Measurements from ENCODE around the gene PGS1.

The PGS1 gene

DNA sequence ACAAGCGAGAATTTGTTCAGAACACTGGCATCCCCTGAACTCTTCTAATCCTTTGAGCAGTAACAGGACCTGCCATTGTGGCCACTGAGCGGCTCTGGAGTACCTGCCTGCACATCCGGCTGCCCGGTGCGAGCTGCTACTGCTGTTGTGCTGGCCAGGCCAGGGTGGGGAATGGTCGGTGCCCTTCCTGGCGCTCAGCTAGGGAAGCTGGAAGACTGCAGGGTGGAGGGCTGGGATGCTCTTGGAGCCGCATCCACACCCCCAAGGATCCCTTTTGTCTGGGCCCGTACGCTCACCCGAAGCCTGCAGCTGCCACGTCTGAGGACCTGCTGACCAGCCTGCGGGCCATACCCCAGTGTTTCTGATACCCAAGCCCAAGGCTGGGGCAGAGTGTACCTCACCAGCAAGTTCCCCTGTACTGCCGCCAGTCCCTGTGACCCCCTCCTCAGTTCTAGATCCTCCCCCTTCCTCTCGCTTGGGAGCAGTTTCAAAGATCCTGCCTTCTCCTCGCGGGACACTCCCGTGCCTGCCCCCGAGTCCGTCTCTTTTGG lies 49.7 kb downstream of the PGS1 start:
- DNase-seq, result no peak

DNA sequence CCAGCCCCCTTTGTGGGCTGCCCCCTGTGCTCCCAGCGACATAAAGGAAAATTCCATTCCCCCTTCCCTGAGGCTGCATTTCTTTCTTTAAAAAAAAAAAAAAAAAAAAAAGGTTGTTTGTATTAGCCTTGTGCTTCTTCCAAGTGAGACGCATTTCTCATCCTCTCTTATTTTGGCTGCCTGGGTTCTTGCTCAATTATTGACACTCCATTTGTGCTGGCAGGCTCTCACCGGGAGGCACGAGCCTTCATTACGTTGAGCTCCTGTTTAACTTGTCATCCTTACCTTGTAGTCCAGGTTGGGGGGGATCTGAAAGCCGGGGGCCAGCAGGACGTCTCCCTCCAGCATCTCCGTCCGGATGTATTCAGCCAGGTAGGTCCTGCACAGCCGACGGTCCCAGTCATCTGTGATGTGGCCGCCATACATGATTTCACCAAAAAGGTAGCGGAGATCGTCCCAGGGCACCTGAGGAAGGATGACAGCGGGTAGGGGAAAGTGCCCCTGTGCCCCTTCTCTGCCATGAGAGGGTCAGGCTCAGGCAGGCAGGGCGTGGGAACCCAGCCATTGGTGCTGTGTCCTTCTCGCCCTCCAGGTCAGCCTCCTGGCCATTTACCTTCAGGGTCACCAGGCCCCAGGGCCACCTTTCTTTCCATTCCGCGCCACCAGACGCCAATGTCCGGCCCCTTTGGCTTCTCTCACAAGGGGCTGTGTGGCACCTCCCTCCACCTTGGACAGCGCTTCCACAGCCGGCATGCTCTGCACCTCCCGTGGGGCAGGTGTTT lies 50.6 kb downstream of the PGS1 start:
- no peak for DNase-seq

DNA sequence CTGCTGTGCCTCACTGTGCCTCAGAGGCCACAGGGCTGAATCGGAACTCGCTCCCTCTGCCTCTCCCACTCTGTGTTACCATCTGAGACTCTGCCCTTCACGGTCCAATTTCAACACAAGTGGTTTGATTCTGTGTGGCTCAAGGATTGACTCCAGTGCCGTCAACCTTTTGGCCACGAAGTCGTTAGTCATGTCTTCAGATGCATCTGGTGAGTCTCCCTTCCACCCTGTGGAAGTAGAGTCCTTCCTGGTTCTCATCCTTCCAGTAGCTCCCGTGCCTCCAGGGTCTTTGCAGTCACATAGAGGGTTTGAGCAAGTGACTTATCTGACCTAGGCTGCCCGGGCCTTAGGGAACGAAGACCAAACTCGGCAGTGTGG lies 51.2 kb downstream of the PGS1 start:
- no peak for DNase-seq

DNA sequence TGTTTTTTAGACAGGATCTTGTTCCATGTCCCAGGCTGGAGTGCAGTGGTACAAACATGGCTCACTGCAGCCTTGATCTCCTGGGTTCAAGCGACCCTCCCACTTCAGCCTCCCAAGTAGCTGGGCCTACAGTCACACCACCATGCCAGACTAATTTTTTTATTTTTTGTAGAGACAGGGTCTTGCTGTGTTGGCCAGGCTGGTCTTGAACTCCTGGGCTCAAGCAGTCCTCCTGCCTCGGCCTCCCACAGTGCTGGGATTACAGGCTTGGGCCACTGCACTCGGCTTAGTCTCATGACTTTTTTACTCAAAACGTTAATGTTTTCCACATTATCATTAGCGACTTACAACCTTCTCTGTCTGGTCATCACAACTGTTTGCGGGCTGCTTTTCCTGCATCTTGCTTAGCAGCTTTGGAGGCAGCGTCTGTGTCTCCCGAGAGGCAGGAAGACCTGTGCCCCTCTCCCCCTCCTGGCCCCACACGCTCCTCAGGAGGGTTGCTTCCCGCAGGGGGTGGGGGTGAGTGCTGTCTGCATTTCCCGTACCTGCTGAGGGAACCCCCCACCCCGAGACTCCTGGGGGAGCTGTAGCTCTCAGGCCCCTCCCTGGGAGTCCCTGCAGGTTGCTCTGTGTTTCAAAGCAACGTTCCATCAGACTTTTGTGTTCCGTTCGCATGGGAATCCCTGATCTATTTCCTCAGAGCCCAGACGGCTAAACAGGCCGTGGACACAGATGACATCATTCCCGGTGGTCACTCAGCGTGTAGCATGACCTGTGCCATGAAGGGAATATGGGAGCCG lies 52.6 kb downstream of the PGS1 start:
- DNase-seq, result no peak

DNA sequence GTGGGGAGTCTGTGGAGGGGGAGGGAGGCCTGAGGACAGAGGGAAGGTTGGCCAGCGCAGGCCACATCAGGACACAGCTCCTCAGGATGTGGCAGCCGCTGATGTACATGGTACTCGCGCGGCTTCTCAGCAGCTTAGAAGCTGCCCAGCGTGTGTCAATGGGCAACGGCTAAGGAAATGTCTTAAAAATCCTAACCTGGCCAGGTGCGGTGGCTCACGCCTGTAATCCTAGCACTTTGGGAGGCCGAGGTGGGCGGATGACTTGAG lies 53.2 kb downstream of the PGS1 start:
- DNase-seq, result no peak

DNA sequence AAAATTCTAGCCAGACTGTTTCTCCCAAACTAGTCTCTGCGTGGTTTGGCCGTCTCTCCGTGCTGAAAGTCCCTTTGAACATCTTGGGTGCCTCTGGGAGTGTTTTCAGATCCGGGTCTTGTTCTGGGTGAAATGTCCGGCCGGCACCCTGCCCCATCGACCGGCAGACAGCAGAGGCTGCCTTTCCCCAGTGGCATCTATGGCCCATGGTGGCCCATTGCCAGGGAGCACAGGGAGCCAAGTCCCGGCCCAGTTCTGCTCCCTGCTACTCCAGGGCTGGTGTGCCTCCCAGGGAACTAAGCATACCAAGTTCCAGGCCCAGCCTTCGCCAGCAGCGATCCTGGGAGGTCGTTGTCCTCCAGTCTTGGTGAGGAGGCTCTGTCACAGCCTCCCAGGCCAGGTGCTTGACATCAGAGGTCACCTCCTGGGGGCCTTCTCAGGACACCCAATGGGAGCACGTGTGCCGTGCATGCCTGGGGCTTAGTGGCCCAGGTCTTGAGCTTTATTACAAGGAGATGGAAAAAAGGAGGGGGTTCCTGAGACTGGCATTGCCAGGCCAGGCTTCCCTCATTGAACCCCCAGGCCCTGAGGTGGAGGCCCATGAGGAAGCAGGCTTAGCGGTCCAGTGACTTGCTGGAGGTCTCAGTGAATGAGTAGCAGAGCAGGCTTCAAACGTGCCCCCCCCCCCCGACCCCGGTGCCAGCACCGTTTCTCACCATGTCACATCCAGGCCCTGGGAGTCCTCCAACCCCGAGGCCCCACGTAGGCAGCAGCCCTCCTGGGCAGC lies 54.0 kb downstream of the PGS1 start:
- DNase-seq, result no peak

DNA sequence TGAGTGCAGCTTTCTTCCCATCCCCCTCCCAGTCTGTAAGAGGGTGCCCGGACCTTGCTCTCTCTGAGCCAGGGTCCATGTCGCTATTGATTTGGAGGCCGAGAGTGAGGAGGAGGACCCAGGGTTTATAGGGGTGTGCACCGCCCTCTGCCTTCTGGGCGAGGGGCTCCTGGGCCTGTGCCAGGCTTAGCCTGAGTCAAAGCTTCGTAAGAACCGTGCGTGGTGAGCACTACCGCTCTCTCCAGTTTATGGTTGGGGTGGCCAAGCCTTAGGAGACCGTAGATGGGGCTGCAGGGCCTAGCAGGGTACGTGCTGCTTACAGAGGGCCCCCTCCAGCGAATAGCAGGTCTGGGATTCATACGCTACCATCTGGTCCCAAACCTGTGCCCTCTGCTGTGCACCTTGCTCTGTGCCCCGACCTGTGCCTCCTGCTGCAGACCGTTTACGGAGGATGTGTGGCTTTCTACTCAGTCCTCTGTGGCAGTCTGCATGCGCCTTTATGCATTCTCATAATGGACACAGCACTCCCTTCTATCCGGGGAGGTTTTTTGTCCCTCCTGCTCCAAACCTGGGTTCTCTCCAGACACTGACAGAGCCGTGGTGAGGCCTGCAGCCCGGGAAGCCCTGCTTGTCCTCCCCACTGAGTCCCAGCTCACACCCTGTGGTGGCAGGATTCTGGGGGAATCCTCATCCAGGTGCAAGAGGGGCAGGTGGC lies 54.7 kb downstream of the PGS1 start:
- no peak for DNase-seq

DNA sequence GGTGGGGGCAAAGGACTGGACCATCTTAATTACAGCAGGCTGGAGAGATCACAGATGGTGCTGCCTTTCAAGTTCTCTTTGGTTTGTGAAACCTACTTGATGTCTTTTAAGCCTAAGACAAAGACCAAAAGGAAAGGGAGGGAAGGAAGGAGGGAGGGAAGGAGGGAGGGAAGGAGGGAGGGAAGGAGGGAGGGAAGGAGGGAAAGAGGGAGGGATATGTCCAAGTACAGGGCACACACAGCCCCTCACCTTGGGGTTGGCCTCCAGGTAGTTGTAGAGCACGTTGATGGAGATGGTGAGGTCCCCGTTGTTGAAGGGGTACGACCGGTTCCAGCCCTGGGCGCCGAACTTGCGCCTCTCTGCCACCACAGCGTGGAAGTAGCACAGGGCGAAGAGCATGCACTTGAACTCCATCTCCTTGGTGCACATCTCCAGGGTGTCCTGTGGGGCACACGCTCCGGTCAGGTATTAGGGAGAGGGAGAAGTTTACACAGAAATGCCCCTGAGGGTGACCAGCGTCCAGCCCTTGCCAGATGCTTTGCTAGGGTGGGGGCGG lies 55.4 kb downstream of the PGS1 start:
- no peak for DNase-seq

DNA sequence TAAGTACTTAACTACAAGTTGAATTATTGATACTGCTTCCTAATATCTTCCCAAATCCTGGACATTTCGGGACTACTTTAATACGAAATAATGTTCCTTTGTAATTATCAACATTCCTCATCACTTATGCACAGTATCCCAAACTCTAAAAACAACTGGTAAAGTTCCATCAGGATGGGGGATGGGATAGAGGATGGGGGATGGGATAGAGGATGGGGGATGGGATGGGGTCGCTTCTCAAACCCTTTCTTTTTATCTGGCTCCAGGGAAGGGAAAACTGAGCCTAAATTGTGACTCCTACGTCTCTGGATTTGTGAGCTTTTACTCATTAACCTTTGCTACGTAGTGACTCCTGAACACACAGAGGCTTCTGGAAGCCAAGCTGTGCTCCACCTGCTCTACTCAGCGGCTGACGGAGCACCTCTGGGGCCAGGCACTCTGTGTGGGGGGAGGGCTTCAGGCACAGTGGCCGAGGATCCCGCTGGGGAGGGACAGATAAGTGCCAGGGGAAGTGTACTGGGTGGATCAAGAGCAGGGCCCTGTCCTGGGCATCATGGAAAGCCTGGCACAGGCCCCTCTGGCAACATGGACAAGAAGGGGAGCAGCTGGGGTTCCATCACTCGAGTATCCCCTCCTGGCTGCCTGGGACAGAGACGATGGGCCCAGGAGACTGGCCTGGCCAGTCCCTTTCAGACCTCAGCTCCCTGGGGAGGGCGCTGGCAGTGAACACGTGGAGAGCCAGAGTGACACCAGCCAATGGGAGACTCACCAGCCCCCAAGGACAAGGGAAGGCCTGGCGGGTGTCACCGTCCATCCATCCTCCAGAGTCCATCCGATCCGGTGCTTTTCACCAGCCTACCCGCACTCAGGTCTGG lies 56.2 kb downstream of the PGS1 start:
- no peak for DNase-seq

DNA sequence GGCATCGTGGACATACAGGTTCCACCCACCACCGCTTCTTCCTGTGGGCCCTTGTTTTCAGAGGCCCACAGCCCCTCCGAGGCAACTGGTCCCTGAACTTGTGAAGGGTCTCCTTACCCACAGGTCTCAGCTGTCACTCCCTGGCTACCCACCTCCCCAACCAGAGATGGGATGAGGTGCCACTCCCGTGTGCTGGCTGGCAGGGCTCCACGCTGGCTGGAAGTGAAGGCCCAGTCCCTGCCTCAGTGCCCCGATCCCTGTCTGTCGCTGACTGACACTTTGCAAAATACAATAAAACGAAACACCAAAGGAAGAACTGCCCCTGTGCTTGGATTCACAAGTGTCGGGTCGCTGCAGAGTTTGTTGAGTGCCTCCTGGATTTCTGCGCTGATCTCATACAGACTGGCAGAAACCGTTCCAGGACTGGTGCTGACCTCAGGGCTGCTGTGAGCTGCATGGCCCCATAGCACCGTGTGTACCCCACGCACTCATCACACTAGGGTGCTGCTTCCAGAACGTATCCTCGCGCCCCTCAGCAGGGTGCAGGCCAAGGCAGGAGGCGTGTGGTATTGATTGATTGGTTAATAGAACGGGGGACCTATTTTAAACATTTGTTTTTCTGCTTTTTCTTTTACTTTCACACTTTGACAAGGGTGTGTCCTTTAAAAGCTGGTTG lies 57.0 kb downstream of the PGS1 start:
- DNase-seq, result no peak

DNA sequence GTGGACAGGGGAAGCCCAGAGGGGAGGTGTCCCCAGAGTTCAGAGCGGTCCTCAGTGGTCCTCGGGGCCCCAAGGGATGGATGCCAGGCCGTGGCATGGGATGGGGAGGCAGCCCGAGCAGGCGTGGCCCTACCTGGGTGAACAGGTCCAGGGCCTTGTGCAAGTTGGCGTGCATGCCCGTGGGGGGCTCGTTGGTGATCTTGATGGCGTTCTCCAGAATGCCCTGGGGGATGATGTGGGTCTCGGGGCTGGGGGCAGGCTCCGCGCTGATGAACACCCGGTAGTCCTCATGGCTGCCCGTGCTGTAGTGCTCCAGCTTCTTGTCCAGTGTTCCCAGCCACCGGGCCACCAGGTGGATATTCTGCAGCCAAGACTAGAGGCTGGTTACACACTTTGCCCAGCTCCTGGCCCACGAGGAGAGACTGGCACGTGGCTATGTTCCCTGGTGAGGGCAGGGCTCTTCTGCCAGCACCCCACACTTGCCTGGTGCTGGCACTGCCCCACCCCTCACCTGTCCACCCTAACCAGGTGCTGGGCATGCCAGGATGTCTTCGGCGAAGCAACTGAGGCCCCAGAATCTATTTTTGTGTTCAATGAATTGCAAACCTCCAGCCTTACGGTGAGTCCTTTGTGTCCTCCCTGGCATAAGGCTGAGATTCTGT lies 59.2 kb downstream of the PGS1 start:
- DNase-seq, result no peak

DNA sequence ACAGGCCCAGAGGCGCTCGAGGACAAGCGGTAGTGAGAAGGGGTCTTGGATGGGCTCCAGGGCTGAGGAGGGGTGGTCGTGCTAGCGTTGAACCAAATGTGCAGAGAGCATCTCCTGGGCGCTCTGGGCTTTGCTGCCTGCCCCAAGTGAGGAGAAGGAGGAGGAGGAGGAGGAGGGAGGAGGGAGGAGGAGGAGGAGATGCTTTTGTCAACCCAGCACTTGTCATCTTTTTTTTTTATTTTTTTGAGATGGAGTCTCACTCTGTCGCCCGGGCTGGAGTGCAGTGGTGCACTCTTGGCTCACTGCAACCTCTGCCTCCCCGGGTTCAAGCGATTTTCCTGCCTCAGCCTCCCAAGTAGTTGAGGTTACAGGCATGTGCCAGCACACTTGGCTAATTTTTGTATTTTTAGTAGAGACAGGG lies 59.8 kb downstream of the PGS1 start:
- no peak for DNase-seq

DNA sequence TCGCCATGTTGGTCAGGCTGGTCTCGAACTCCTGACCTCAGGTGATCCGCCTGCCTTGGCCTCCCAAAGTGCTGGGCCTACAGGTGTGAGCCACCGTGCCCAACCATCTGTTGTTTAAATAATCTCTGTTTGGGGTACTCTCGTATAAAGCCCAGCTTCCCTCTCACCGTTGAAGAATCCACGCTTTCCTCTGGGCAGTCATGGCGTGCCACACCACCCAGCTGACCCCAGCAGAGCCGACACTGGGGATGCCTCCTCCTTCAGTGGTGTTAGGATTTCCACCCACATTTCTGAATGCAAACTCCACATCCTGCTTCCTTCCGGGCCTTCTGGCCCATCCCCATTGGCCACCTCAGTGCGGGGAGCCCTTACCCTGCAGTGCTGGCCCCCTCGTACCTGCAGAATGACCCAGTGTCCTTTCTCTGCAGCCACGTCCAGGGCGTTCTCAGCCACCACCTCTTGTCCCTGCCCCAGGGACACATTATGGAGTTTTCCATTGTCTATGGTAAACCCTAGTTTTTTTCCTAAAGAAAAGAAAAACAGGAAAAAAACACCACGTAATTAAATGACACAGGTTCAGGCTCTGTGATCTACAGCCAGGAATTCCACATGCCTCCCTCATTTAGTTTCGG lies 60.4 kb downstream of the PGS1 start:
- peak; percentile 29 for DNase-seq

DNA sequence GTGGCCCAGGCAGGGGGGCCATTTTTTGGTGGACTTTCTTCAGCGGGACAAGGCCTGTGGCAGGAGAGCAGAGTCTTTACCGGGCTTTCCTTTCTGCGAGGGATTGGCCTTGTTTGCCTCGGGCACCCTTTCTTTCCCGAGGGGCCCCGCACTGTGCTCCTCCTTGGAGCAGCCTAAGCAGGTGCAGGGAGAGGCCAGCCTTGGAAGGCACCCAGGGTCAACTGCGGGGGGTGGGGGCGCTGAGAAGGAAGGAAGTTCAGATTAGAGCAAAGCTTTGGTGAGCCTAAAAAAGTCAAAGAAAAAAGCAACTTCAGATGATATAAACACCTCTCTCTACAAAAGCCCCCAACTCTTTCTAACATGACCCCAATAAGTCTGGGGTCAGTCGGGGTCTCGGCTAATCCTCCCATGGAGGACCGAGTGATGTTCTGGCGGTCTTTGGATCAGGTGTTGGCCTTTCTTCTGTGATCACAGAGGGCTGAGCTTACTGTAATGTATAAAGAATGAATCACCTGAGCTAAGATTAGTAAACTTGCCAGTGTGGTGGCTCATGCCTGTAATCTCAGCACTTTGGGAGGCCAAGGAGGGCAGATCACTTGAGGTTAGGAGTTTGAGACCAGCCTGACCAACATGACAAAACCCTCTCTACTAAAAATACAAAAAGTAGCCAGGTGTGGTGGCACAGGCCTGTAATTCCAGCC lies 63.0 kb downstream of the PGS1 start:
- DNase-seq, result no peak

DNA sequence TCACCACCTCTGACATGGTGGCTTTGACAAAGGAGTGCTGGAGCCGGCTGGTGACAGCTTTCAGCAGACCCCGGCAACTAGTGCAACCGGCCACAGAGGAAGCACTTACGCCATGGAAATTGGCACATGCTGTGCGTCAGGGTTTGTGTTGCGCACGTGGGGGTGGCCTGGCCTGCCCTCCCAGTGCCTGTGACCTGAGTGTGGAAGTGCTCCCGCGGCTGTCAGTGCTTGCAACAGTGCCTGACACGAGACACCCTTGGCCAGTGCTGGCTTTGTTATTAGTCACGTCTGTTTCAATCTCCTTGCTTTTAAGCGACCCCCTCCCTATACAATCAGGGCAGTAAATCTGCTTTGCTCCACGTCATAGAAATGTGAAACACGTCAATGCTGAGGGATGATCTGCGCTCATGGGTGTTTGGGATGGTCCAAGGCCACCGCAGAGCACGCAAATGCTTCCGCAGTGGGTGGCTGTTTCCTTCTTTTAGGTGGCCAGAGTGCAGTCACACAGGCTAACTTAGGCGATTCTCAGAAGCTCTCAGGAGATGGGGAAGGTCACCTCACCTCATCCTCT lies 64.3 kb downstream of the PGS1 start:
- DNase-seq, result no peak

DNA sequence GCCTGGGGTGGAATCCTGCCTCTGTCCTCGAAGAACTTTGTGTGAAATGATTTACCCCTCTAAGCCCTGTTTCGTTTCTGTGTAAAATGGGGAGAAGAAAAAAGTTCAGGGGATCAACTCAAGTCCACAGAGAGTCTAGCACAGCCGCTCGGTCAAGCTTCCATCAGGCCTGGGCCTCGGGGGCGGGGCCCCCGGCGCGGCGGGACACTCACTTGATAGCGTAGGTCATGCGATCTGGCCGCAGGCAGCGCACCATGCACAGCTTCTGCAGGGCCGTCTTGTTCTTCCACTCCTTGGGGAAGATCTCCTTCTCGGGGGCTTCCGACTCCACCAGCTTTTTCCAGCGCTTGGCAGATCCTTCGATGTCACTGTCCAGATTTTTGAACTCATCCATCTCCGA lies 65.9 kb downstream of the PGS1 start:
- DNase-seq, result no peak

DNA sequence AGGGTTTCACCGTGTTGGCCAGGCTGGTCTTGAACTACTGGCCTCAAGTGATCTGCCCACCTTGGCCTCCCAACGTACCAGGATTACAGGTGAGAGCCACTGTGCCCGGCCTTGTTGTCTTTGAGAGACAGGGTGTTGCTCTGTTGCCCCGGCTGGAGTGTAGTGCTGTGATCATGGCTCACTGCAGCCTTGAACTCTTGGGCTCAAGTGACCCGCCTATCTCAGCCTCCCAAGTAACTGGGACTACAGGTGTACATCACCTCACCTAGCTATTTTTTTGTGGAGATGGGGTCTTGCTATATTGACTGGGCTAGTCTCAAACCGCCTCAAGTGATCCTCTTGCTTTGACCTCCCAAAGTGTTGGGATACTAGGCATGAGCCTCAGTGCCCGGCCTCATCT lies 68.4 kb downstream of the PGS1 start:
- no peak for DNase-seq

DNA sequence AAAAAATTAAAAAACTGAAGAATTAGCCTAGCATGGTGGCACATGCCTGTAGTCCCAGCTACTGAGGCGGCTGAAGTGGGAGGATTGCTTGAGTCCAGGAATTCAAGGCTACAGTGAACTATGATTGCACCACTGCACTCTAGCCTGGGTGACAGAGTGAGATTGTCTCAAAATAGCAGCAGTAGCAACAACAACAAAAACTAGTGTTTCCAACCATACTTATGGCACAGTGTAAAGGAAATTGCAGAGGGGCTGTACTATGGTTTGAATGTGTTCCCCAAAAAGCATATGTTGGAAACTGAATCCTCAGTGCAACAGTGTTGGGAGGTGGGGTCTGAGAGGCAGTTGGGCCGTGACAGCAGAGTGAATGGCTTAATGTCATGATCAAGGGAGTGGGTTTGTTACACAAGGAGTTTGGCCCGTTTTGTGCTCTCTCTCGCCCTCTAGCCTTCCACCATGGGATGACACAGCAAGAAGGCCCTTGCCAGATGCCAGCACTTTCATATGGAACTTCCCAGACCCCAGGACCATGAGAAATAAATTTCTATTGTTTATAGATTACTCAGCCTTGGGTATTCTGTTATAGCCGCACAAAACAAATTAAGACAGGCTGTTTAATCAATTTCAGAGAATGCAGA lies 70.0 kb downstream of the PGS1 start:
- peak; percentile 38 for DNase-seq

Measured in DMS53 (cell line).